GM06990 (cell line): ENCODE measurements around the gene C1orf116.
A peak's percentile ranks its signal among the peaks of the same experiment; 100 is the strongest.

Experiments
- DNase-seq: peaks from one replicate; pipeline ENCODE4 v3.0.0-alpha.2; 2011; ENCODE audit not compliant: insufficient read length; ENCODE audit errors: extremely low read depth
- H3K27me3 ChIP-seq: replicated peaks from 2 replicates; pipeline ENCODE4 v1.6.0; 2011; ENCODE audit warnings: low read length; ENCODE audit not compliant: control insufficient read depth, insufficient read depth
- H3K36me3 ChIP-seq: 2 replicates; pipeline ENCODE4 v1.5.1; 2011; ENCODE audit warnings: low read length; ENCODE audit not compliant: control insufficient read depth, insufficient read depth
- H3K4me3 ChIP-seq: replicated peaks from 2 replicates; pipeline ENCODE4 v1.5.1; 2011; ENCODE audit warnings: low read depth, mild to moderate bottlenecking, control low read depth, low read length
- CTCF ChIP-seq: IDR thresholded peaks from 2 replicates; pipeline ENCODE4 v1.5.1; 2011; ENCODE audit warnings: low read length, control low read depth, mild to moderate bottlenecking, inconsistent platforms; ENCODE audit not compliant: insufficient read depth, poor library complexity, severe bottlenecking

The C1orf116 gene

GRCh38 chr1:206979379-206980043 is 53.0 kb downstream of the C1orf116 start:
- H3K27me3 ChIP-seq: no peaks in the 10 kb centered on the region; the same call in 1 of the 2 replicates
- no peak for DNase-seq
- H3K36me3 ChIP-seq: no peaks in the 10 kb centered on the region
- H3K4me3 ChIP-seq: no peak overlapping the region
- TF ChIP-seq CTCF: peak; percentile 71

- TF ChIP-seq CTCF: no peak
- Histone ChIP-seq H3K4me3 (no peak overlapping the region), H3K36me3 (no peaks in the 10 kb centered on the region), H3K27me3 (no peaks in the 10 kb centered on the region)
- no peak for DNase-seq
Observed at GRCh38 chr1:206978259-206978658, 54.3 kb downstream of the C1orf116 start.

GRCh38 chr1:206975306-206975705 is 57.2 kb downstream of the C1orf116 start:
- DNase-seq: no peak
- Histone ChIP-seq H3K36me3 (no peaks in the 10 kb centered on the region), H3K27me3 (no peaks in the 10 kb centered on the region), H3K4me3 (no peak overlapping the region)
- TF ChIP-seq CTCF: no peak

GRCh38 chr1:206974140-206974539 is 58.4 kb downstream of the C1orf116 start:
- H3K36me3 ChIP-seq: no peaks in the 10 kb centered on the region
- no peak for TF ChIP-seq CTCF
- no peaks in the 10 kb centered on the region for H3K27me3 ChIP-seq
- H3K4me3 ChIP-seq: no peak overlapping the region
- DNase-seq: no peak

GRCh38 chr1:206972728-206973127 is 59.8 kb downstream of the C1orf116 start:
- TF ChIP-seq CTCF: no peak
- Histone ChIP-seq H3K4me3 (no peak overlapping the region), H3K27me3 (no peaks in the 10 kb centered on the region), H3K36me3 (no peaks in the 10 kb centered on the region)
- DNase-seq: no peak

GRCh38 chr1:206971029-206971655 is 61.4 kb downstream of the C1orf116 start:
- no peaks in the 10 kb centered on the region for H3K36me3 ChIP-seq
- TF ChIP-seq CTCF: no peak
- no peak for DNase-seq
- H3K4me3 ChIP-seq: no peak overlapping the region
- no peaks in the 10 kb centered on the region for H3K27me3 ChIP-seq
